HCT116 (cell line): Measurements from ENCODE around the gene SYNGR1.

Source experiments
- EZH2 ChIP-seq: fragments of 200-600 bp; sonication (generic); IDR thresholded peaks from 2 replicates; pipeline ENCODE4 v1.6.1; 2017; ENCODE audit warnings: antibody characterized with exemption, mixed run types
- FOSL1 ChIP-seq: IDR thresholded peaks from 2 replicates; pipeline ENCODE4 v1.6.1; 2012; ENCODE audit warnings: low read depth
- POLR2A ChIP-seq: IDR thresholded peaks from 2 replicates; pipeline ENCODE4 v1.7.0; 2011; ENCODE audit warnings: borderline replicate concordance; ENCODE audit not compliant: insufficient read depth, insufficient read length; ENCODE audit errors: extremely low read depth
- POLR2AphosphoS5 ChIP-seq: IDR thresholded peaks from 2 replicates; pipeline ENCODE4 v1.6.1; 2011; ENCODE audit warnings: mild to moderate bottlenecking, low read depth, low read length, moderate library complexity
- SP1 ChIP-seq: IDR thresholded peaks from 2 replicates; pipeline ENCODE4 v1.6.1; 2012; ENCODE audit warnings: low read depth
- TCF7L2 ChIP-seq: IDR thresholded peaks from 2 replicates; pipeline ENCODE4 v1.7.0; 2011; ENCODE audit warnings: borderline replicate concordance, inconsistent platforms; ENCODE audit not compliant: insufficient read depth, insufficient read length; ENCODE audit errors: extremely low read depth
- YY1 ChIP-seq: IDR thresholded peaks from 2 replicates; pipeline ENCODE4 v1.6.1; 2011; ENCODE audit warnings: low read length, low read depth, moderate library complexity, mild to moderate bottlenecking; ENCODE audit not compliant: insufficient replicate concordance; ENCODE audit errors: extremely low read depth
- TF ChIP-seq, protein P1 (sequence below), 3 experiments: fragments of 200-600 bp in 1 of 3; sonication (generic) in 1 of 3; IDR thresholded peaks in 2 of 3; conservative IDR thresholded peaks in 1 of 3; 2 replicates each; pipeline ENCODE4 v1.5.1; 2012 to 2017; ENCODE audit warnings: low read depth in 2 of 3, low read length in 2 of 3, antibody characterized with exemption in 1 of 3, borderline replicate concordance in 1 of 3, control low read depth in 1 of 3, mild to moderate bottlenecking in 1 of 3, mixed read lengths in 1 of 3, mixed run types in 1 of 3, moderate library complexity in 1 of 3; ENCODE audit not compliant: insufficient read depth in 1 of 3
- TF ChIP-seq, protein P2 (sequence below): IDR thresholded peaks from 2 replicates; pipeline ENCODE4 v1.6.1; 2011; ENCODE audit warnings: mild to moderate bottlenecking, low read length, moderate library complexity; ENCODE audit not compliant: insufficient replicate concordance; ENCODE audit errors: extremely low read depth
- TF ChIP-seq, protein P3 (sequence below): IDR thresholded peaks from 2 replicates; pipeline ENCODE4 v1.6.1; 2012
- TF ChIP-seq, protein P4 (sequence below): IDR thresholded peaks from 2 replicates; pipeline ENCODE4 v1.6.1; 2012; ENCODE audit warnings: low read depth

DNA sequence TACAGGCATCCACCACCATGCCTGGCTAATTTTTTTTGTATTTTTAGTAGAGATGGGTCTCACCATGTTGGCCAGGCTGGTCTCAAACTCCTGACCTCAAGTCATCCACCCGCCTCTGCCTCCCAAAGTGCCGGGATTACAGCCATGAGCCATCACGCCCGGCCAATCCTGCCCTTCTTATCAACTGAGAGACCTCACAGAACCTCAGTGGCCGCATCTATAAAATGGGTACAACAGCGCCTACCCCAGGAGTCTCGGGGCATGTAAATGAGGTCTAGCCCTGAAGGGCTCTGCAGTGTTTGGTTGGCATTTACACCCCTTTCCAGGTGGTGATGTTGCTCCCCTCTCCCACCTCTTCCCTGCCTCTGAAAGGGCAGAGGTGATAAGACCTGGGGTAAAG is 11.7 kb downstream of the SYNGR1 start:
- no peak for TF ChIP-seq YY1
- TF ChIP-seq, protein P1, sequence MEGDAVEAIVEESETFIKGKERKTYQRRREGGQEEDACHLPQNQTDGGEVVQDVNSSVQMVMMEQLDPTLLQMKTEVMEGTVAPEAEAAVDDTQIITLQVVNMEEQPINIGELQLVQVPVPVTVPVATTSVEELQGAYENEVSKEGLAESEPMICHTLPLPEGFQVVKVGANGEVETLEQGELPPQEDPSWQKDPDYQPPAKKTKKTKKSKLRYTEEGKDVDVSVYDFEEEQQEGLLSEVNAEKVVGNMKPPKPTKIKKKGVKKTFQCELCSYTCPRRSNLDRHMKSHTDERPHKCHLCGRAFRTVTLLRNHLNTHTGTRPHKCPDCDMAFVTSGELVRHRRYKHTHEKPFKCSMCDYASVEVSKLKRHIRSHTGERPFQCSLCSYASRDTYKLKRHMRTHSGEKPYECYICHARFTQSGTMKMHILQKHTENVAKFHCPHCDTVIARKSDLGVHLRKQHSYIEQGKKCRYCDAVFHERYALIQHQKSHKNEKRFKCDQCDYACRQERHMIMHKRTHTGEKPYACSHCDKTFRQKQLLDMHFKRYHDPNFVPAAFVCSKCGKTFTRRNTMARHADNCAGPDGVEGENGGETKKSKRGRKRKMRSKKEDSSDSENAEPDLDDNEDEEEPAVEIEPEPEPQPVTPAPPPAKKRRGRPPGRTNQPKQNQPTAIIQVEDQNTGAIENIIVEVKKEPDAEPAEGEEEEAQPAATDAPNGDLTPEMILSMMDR (IDR thresholded peaks at IDR 0.05 in 2 of 3, conservative IDR thresholded peaks at IDR 0.05 in 1 of 3; ENCODE audit: borderline replicate concordance in 1 of 3, insufficient read depth in 1 of 3, low read depth in 2 of 3, low read length in 2 of 3), result no peak
- TF ChIP-seq, protein P2, sequence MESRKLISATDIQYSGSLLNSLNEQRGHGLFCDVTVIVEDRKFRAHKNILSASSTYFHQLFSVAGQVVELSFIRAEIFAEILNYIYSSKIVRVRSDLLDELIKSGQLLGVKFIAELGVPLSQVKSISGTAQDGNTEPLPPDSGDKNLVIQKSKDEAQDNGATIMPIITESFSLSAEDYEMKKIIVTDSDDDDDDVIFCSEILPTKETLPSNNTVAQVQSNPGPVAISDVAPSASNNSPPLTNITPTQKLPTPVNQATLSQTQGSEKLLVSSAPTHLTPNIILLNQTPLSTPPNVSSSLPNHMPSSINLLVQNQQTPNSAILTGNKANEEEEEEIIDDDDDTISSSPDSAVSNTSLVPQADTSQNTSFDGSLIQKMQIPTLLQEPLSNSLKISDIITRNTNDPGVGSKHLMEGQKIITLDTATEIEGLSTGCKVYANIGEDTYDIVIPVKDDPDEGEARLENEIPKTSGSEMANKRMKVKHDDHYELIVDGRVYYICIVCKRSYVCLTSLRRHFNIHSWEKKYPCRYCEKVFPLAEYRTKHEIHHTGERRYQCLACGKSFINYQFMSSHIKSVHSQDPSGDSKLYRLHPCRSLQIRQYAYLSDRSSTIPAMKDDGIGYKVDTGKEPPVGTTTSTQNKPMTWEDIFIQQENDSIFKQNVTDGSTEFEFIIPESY, result no peak
- TF ChIP-seq TCF7L2, result no peak
- no peak for TF ChIP-seq SP1
- TF ChIP-seq, protein P3, sequence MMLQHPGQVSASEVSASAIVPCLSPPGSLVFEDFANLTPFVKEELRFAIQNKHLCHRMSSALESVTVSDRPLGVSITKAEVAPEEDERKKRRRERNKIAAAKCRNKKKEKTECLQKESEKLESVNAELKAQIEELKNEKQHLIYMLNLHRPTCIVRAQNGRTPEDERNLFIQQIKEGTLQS, result no peak
- TF ChIP-seq, protein P4, sequence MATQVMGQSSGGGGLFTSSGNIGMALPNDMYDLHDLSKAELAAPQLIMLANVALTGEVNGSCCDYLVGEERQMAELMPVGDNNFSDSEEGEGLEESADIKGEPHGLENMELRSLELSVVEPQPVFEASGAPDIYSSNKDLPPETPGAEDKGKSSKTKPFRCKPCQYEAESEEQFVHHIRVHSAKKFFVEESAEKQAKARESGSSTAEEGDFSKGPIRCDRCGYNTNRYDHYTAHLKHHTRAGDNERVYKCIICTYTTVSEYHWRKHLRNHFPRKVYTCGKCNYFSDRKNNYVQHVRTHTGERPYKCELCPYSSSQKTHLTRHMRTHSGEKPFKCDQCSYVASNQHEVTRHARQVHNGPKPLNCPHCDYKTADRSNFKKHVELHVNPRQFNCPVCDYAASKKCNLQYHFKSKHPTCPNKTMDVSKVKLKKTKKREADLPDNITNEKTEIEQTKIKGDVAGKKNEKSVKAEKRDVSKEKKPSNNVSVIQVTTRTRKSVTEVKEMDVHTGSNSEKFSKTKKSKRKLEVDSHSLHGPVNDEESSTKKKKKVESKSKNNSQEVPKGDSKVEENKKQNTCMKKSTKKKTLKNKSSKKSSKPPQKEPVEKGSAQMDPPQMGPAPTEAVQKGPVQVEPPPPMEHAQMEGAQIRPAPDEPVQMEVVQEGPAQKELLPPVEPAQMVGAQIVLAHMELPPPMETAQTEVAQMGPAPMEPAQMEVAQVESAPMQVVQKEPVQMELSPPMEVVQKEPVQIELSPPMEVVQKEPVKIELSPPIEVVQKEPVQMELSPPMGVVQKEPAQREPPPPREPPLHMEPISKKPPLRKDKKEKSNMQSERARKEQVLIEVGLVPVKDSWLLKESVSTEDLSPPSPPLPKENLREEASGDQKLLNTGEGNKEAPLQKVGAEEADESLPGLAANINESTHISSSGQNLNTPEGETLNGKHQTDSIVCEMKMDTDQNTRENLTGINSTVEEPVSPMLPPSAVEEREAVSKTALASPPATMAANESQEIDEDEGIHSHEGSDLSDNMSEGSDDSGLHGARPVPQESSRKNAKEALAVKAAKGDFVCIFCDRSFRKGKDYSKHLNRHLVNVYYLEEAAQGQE, result no peak
- TF ChIP-seq POLR2A, result no peak
- no peak for TF ChIP-seq POLR2AphosphoS5
- no peak for TF ChIP-seq FOSL1
- TF ChIP-seq EZH2, result no peak
